H9 (cell line): ENCODE results near the gene PDCD1. TPM values are rescaled to one million over a fixed set of nuclear protein-coding genes. Genes with fewer than 3 reads are reported as not detected.

ENCODE experiments used
- DNase-seq: peaks from one replicate; pipeline ENCODE4 v3.0.0-alpha.2; 2017
- H2AFZ ChIP-seq: one replicate; pipeline ENCODE4 v1.6.1; 2013; ENCODE audit warnings: mild to moderate bottlenecking, low read length, control low read depth, moderate library complexity
- H2AK5ac ChIP-seq: 2 replicates; pipeline ENCODE4 v1.6.1; 2013; ENCODE audit warnings: low read length, control low read depth, mixed read lengths; ENCODE audit not compliant: insufficient read length
- H2BK120ac ChIP-seq: one replicate; pipeline ENCODE4 v1.6.1; 2013; ENCODE audit warnings: low read depth, mild to moderate bottlenecking, low read length, control low read depth, inconsistent platforms; ENCODE audit not compliant: poor library complexity, severe bottlenecking
- H2BK12ac ChIP-seq: 2 replicates; pipeline ENCODE4 v1.6.1; 2013; ENCODE audit warnings: low read length, control low read depth, mixed read lengths, low read depth; ENCODE audit not compliant: insufficient read length
- H2BK15ac ChIP-seq: 2 replicates; pipeline ENCODE4 v1.6.1; 2013; ENCODE audit warnings: low read depth, low read length, control low read depth
- H2BK20ac ChIP-seq: one replicate; pipeline ENCODE4 v1.6.1; 2013; ENCODE audit warnings: low read depth, mild to moderate bottlenecking, low read length, control low read depth, inconsistent platforms; ENCODE audit not compliant: poor library complexity, severe bottlenecking
- H2BK5ac ChIP-seq: 2 replicates; pipeline ENCODE4 v1.6.1; 2013; ENCODE audit warnings: low read length, control low read depth, mixed read lengths; ENCODE audit not compliant: insufficient read length
- H3K14ac ChIP-seq: 2 replicates; pipeline ENCODE4 v1.6.1; 2013; ENCODE audit warnings: low read length, control low read depth; ENCODE audit not compliant: insufficient read depth
- H3K18ac ChIP-seq: 2 replicates; pipeline ENCODE4 v1.6.1; 2013; ENCODE audit warnings: low read depth, mild to moderate bottlenecking, mixed read lengths, low read length, control low read depth; ENCODE audit not compliant: insufficient read length
- H3K23ac ChIP-seq: 2 replicates; pipeline ENCODE4 v1.6.1; 2013; ENCODE audit warnings: low read length, control low read depth, mixed read lengths, low read depth; ENCODE audit not compliant: insufficient read length
- H3K23me2 ChIP-seq: 2 replicates; pipeline ENCODE4 v1.6.1; 2013; ENCODE audit warnings: low read depth, mild to moderate bottlenecking, mixed read lengths, low read length, control low read depth; ENCODE audit not compliant: insufficient read length, poor library complexity, severe bottlenecking
- H3K27ac ChIP-seq: 2 replicates; pipeline ENCODE4 v1.5.1; 2013; ENCODE audit warnings: low read length, control low read depth, mixed read lengths, low read depth; ENCODE audit not compliant: insufficient read length
- H3K27me3 ChIP-seq: 2 replicates; pipeline ENCODE4 v1.6.1; 2013; ENCODE audit warnings: low read length, control low read depth, inconsistent platforms; ENCODE audit not compliant: insufficient read depth
- H3K4ac ChIP-seq: 2 replicates; pipeline ENCODE4 v1.6.1; 2013; ENCODE audit warnings: low read depth, mild to moderate bottlenecking, control low read depth, inconsistent platforms, low read length, moderate library complexity
- H3K4me1 ChIP-seq: 2 replicates; pipeline ENCODE4 v1.6.1; 2013; ENCODE audit warnings: low read length, control low read depth, inconsistent platforms; ENCODE audit not compliant: insufficient read depth
- H3K4me2 ChIP-seq: 2 replicates; pipeline ENCODE4 v1.6.1; 2013; ENCODE audit warnings: low read length, control low read depth, mixed read lengths; ENCODE audit not compliant: insufficient read length, insufficient read depth
- H3K56ac ChIP-seq: 2 replicates; pipeline ENCODE4 v1.6.1; 2013; ENCODE audit warnings: low read depth, mild to moderate bottlenecking, mixed read lengths, low read length, control low read depth; ENCODE audit not compliant: insufficient read length
- H3K79me1 ChIP-seq: 2 replicates; pipeline ENCODE4 v1.6.1; 2013; ENCODE audit warnings: low read depth, mild to moderate bottlenecking, moderate library complexity, low read length, control low read depth, inconsistent platforms; ENCODE audit not compliant: insufficient read depth, poor library complexity, severe bottlenecking
- H3K79me2 ChIP-seq: 2 replicates; pipeline ENCODE4 v1.6.1; 2013; ENCODE audit warnings: low read length, control low read depth, inconsistent platforms; ENCODE audit not compliant: insufficient read depth
- H3K9ac ChIP-seq: 2 replicates; pipeline ENCODE4 v1.6.1; 2013; ENCODE audit warnings: low read length, control low read depth, mixed read lengths; ENCODE audit not compliant: insufficient read length; ENCODE audit errors: extremely low read depth
- H3K9me3 ChIP-seq: one replicate; pipeline ENCODE4 v1.6.1; 2013; ENCODE audit warnings: low read depth, low read length, inconsistent platforms; ENCODE audit not compliant: control insufficient read depth
- H3T11ph ChIP-seq: one replicate; pipeline ENCODE4 v1.6.1; 2013; ENCODE audit warnings: mild to moderate bottlenecking, low read length, control low read depth, inconsistent platforms
- H4K20me1 ChIP-seq: one replicate; pipeline ENCODE4 v1.6.1; 2013; ENCODE audit not compliant: control insufficient read depth, insufficient read length, insufficient read depth
- H4K5ac ChIP-seq: 2 replicates; pipeline ENCODE4 v1.6.1; 2013; ENCODE audit warnings: low read depth, mild to moderate bottlenecking, mixed read lengths, low read length, control low read depth; ENCODE audit not compliant: insufficient read length
- H4K8ac ChIP-seq: replicated peaks from 2 replicates; pipeline ENCODE4 v1.6.1; 2013; ENCODE audit warnings: low read length, control low read depth, mixed read lengths, low read depth; ENCODE audit not compliant: insufficient read length
- H4K91ac ChIP-seq: 2 replicates; pipeline ENCODE4 v1.6.1; 2013; ENCODE audit warnings: low read depth, mild to moderate bottlenecking, moderate library complexity, mixed read lengths, low read length, control low read depth; ENCODE audit not compliant: insufficient read length
- H3K27ac Mint-ChIP-seq, 3 experiments: 2 replicates in 2 of 3; 3 replicates in 1 of 3; pipeline ENCODE4 v1.8.0; 2020 to 2021; ENCODE audit warnings: mixed read lengths in 3 of 3, mild to moderate bottlenecking in 1 of 3, moderate library complexity in 1 of 3
- H3K27me3 Mint-ChIP-seq: 2 replicates; pipeline ENCODE4 v1.8.0; 2021; ENCODE audit warnings: low read depth, mild to moderate bottlenecking, moderate library complexity, mixed read lengths
- H3K36me3 Mint-ChIP-seq, 3 experiments: 2 replicates in 2 of 3; 3 replicates in 1 of 3; pipeline ENCODE4 v1.8.0; 2020 to 2021; ENCODE audit warnings: low read depth in 3 of 3, mixed read lengths in 3 of 3; ENCODE audit not compliant: insufficient read depth in 1 of 3
- H3K4me1 Mint-ChIP-seq, 2 experiments: 2 replicates each; pipeline ENCODE4 v1.8.0; 2020; ENCODE audit warnings: mixed read lengths in 2 of 2
- H3K4me3 Mint-ChIP-seq, 2 experiments: 2 replicates in 1 of 2; 3 replicates in 1 of 2; pipeline ENCODE4 v1.8.0; 2020 to 2021; ENCODE audit warnings: mild to moderate bottlenecking in 2 of 2, mixed read lengths in 2 of 2, moderate library complexity in 1 of 2
- H3K9me3 Mint-ChIP-seq, 2 experiments: 2 replicates in 1 of 2; 3 replicates in 1 of 2; pipeline ENCODE4 v1.8.0; 2020; ENCODE audit warnings: mild to moderate bottlenecking in 2 of 2, mixed read lengths in 2 of 2, moderate library complexity in 1 of 2
- WGBS: extraction: QIAGEN DNeasy Blood & Tissue Kit; methylation state at CpG from one replicate; pipeline ENCODE4 v1.1.7; 2013; ENCODE audit warnings: missing lambda C conversion rate, low lambda C conversion rate, mixed read lengths; ENCODE audit not compliant: insufficient read length; ENCODE audit errors: extremely low coverage; 5-methylcytosine and 5-hydroxymethylcytosine counted together
- total RNA-seq: library from RNA; stranded (reverse); gene quantifications from 2 replicates; pipeline ENCODE4 v1.2.1, GENCODE V29; 2021
- TF ChIP-seq, protein P1 (sequence below): fragments of 200-600 bp; sonication (generic); conservative IDR thresholded peaks from 3 replicates; pipeline ENCODE4 v1.8.0; 2021; ENCODE audit warnings: antibody characterized with exemption, mild to moderate bottlenecking

Gene PDCD1
- total RNA-seq, 1 experiment from 2014 or later, result 1.6 TPM

DNA sequence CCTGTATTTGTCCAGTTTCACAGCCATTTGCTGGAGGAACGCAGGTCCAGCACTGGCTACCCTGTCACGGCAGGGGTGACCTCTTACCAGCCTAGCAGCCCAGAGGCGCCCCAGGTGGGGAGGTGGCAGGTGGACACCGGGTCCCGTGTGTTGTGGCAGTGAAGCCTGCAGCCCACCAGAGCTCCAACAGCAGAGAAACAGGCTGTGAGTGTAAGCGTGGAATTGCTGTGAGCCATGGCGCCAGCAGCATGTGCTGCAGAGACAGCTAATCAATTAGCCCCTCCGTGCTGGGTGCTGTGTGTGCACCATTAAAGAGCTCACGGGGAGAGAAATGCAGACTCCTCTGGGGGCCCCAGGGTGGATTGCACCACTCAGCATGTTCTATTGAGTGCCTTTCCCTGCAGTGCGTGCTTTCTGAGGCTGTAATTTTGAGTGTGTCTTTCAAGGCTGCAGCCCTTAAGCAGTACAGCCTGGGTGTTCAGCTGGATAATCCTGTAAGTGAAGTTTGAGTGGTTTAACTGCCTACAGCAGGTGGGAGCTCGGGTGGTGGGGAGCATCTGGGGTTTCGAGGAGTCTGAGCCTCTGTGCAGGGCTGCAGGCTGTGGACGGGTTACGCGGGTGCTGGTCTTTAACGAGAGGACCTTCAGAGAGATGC, 26.7 kb upstream of the PDCD1 start:
- H2BK5ac ChIP-seq, result no peak overlapping the region
- Mint-ChIP-seq H3K4me1 (peaks cover 45 to 54% of the 10 kb centered on the region in 2 experiments), H3K4me3 (no peak overlapping the region), H3K9me3 (peaks cover 14% of the 10 kb centered on the region in 2 experiments), H3K36me3 (peaks cover 2 to 19% (median 6%) of the 10 kb centered on the region in 3 experiments; a peak in 6 of 7 replicates), H3K27me3 (no peaks in the 10 kb centered on the region; the same call in 1 of the 2 replicates), H3K27ac (peak overlapping the region in 1 of 3 experiments; percentile 94; a peak in 2 of 7 replicates)
- no peak overlapping the region for H3T11ph ChIP-seq
- no peak overlapping the region for H3K4me2 ChIP-seq
- no peak overlapping the region for H2AFZ ChIP-seq
- H3K4ac ChIP-seq, result no peak overlapping the region
- H3K23ac ChIP-seq, result no peak overlapping the region
- H3K27me3 ChIP-seq, result no peaks in the 10 kb centered on the region
- no peak overlapping the region for H2BK12ac ChIP-seq
- no peaks in the 10 kb centered on the region for H3K23me2 ChIP-seq
- no CpG with 5 or more reads among the region's 16 CpGs for WGBS
- no peaks in the 10 kb centered on the region for H3K9me3 ChIP-seq
- TF ChIP-seq, protein P1, sequence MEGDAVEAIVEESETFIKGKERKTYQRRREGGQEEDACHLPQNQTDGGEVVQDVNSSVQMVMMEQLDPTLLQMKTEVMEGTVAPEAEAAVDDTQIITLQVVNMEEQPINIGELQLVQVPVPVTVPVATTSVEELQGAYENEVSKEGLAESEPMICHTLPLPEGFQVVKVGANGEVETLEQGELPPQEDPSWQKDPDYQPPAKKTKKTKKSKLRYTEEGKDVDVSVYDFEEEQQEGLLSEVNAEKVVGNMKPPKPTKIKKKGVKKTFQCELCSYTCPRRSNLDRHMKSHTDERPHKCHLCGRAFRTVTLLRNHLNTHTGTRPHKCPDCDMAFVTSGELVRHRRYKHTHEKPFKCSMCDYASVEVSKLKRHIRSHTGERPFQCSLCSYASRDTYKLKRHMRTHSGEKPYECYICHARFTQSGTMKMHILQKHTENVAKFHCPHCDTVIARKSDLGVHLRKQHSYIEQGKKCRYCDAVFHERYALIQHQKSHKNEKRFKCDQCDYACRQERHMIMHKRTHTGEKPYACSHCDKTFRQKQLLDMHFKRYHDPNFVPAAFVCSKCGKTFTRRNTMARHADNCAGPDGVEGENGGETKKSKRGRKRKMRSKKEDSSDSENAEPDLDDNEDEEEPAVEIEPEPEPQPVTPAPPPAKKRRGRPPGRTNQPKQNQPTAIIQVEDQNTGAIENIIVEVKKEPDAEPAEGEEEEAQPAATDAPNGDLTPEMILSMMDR, result no peak
- no peaks in the 10 kb centered on the region for H4K20me1 ChIP-seq
- no peak overlapping the region for H4K91ac ChIP-seq
- no peak overlapping the region for H2BK20ac ChIP-seq
- H2BK120ac ChIP-seq, result no peak overlapping the region
- no peak overlapping the region for H3K56ac ChIP-seq
- H3K18ac ChIP-seq, result no peak overlapping the region
- H3K9ac ChIP-seq, result no peak overlapping the region
- H2BK15ac ChIP-seq, result no peak overlapping the region
- no peaks in the 10 kb centered on the region for H3K79me2 ChIP-seq
- H4K8ac ChIP-seq, result no peak overlapping the region
- H3K27ac ChIP-seq, result no peak overlapping the region
- no peak overlapping the region for H2AK5ac ChIP-seq
- no peaks in the 10 kb centered on the region for H3K79me1 ChIP-seq
- DNase-seq, result no peak
- no peak overlapping the region for H4K5ac ChIP-seq
- H3K14ac ChIP-seq, result no peak overlapping the region
- peaks cover 3% of the 10 kb centered on the region; the same call in 1 of the 2 replicates for H3K4me1 ChIP-seq
